ENCODE data around the gene BAZ1A. TPM values are rescaled to one million over a fixed set of nuclear protein-coding genes. Genes with fewer than 3 reads are reported as not detected.

The BAZ1A gene
- total RNA-seq, 2 donors from 2014 or later, result 3.4 to 11.8 TPM

GRCh38 chr14:34794941-34795340 lies 80.2 kb downstream of the BAZ1A start:
- no peaks in the 10 kb centered on the region for H3K27me3 ChIP-seq
- no peak for TF ChIP-seq CTCF (IDR thresholded peaks at IDR 0.05)
- no peak overlapping the region for H3K4me3 ChIP-seq
- peaks cover 42% of the 10 kb centered on the region for H3K36me3 ChIP-seq
- no peak overlapping the region for H3K27ac ChIP-seq
- no peaks in the 10 kb centered on the region for H3K4me1 ChIP-seq
- no peaks in the 10 kb centered on the region for H3K9me3 ChIP-seq
- DNase-seq (ENCODE audit: low spot score), result no peak

- Histone ChIP-seq H3K27me3 (no peaks in the 10 kb centered on the region), H3K4me1 (no peaks in the 10 kb centered on the region), H3K36me3 (peaks cover 38% of the 10 kb centered on the region), H3K4me3 (no peak overlapping the region), H3K9me3 (no peaks in the 10 kb centered on the region), H3K27ac (no peak overlapping the region)
- no peak for TF ChIP-seq CTCF (IDR thresholded peaks at IDR 0.05)
- no peak for DNase-seq (ENCODE audit: low spot score)
Observed at GRCh38 chr14:34794217-34794616, 80.9 kb downstream of the BAZ1A start.

- Histone ChIP-seq H3K36me3 (peaks cover 24% of the 10 kb centered on the region), H3K9me3 (no peaks in the 10 kb centered on the region), H3K4me3 (no peak overlapping the region), H3K27ac (no peak overlapping the region), H3K27me3 (no peaks in the 10 kb centered on the region), H3K4me1 (no peaks in the 10 kb centered on the region)
- no peak for DNase-seq (ENCODE audit: low spot score)
- no peak for TF ChIP-seq CTCF (IDR thresholded peaks at IDR 0.05)
Observed at GRCh38 chr14:34792598-34792997, 82.6 kb downstream of the BAZ1A start.

- Histone ChIP-seq H3K4me3 (no peak overlapping the region), H3K27me3 (no peaks in the 10 kb centered on the region), H3K27ac (no peak overlapping the region), H3K36me3 (peaks cover 31% of the 10 kb centered on the region), H3K9me3 (no peaks in the 10 kb centered on the region), H3K4me1 (no peaks in the 10 kb centered on the region)
- DNase-seq (ENCODE audit: low spot score), result no peak
- TF ChIP-seq CTCF (IDR thresholded peaks at IDR 0.05), result no peak
Observed at GRCh38 chr14:34785223-34786006, 89.7 kb downstream of the BAZ1A start.

- Histone ChIP-seq H3K9me3 (no peaks in the 10 kb centered on the region), H3K27me3 (no peaks in the 10 kb centered on the region), H3K27ac (no peak overlapping the region), H3K4me1 (no peaks in the 10 kb centered on the region), H3K36me3 (peaks cover 31% of the 10 kb centered on the region), H3K4me3 (no peak overlapping the region)
- no peak for DNase-seq (ENCODE audit: low spot score)
- no peak for TF ChIP-seq CTCF (IDR thresholded peaks at IDR 0.05)
Observed at GRCh38 chr14:34782031-34782430, 93.1 kb downstream of the BAZ1A start.

GRCh38 chr14:34781242-34781641 lies 93.9 kb downstream of the BAZ1A start:
- DNase-seq (ENCODE audit: low spot score), result no peak
- peaks cover 31% of the 10 kb centered on the region for H3K36me3 ChIP-seq

More at GRCh38 chr14:34781242-34781641, 93.9 kb downstream of the BAZ1A start:
- Histone ChIP-seq H3K9me3 (no peaks in the 10 kb centered on the region), H3K4me1 (no peaks in the 10 kb centered on the region), H3K27ac (no peak overlapping the region), H3K4me3 (no peak overlapping the region), H3K27me3 (no peaks in the 10 kb centered on the region)
- no peak for TF ChIP-seq CTCF (IDR thresholded peaks at IDR 0.05)

Data from right atrium auricular region (tissue), 2 donors.